Smooth muscle cell (in vitro differentiated cells): ENCODE results near the gene TAF1B. TPM values are rescaled to one million over a fixed set of nuclear protein-coding genes. Genes with fewer than 3 reads are reported as not detected.

ENCODE experiments used
- DNase-seq: peaks from one replicate; lab custom pipeline; 2025; ENCODE audit not compliant: unreplicated experiment; lab: John Stamatoyannopoulos, UW
- H2AFZ ChIP-seq: fragments of 200-600 bp; sonication (generic); 2 replicates; pipeline ENCODE4 v1.6.0; 2016; ENCODE audit warnings: antibody characterized with exemption, low read depth, mild to moderate bottlenecking
- H3F3A ChIP-seq: fragments of 200-600 bp; sonication (generic); 2 replicates; pipeline ENCODE4 v1.6.0; 2017; ENCODE audit warnings: antibody characterized with exemption, low read depth
- H3K27ac ChIP-seq: fragments of 200-600 bp; sonication (generic); 2 replicates; pipeline ENCODE4 v1.5.1; 2016; ENCODE audit warnings: low read depth, mild to moderate bottlenecking
- H3K27me3 ChIP-seq: fragments of 200-600 bp; sonication (generic); 2 replicates; pipeline ENCODE4 v1.6.1; 2016; ENCODE audit warnings: low read depth, mild to moderate bottlenecking
- H3K36me3 ChIP-seq: fragments of 200-600 bp; sonication (generic); 2 replicates; pipeline ENCODE4 v1.5.1; 2016; ENCODE audit warnings: low read depth
- H3K4me1 ChIP-seq: fragments of 200-600 bp; sonication (generic); 2 replicates; pipeline ENCODE4 v1.5.1; 2016; ENCODE audit warnings: low read depth
- H3K4me2 ChIP-seq: fragments of 200-600 bp; sonication (generic); 2 replicates; pipeline ENCODE4 v1.6.0; 2016; ENCODE audit warnings: mild to moderate bottlenecking
- H3K4me3 ChIP-seq: fragments of 200-600 bp; sonication (generic); 2 replicates; pipeline ENCODE4 v1.5.1; 2016; ENCODE audit warnings: mild to moderate bottlenecking
- H3K79me2 ChIP-seq: fragments of 200-600 bp; sonication (generic); 2 replicates; pipeline ENCODE4 v1.6.0; 2016; ENCODE audit warnings: low read depth, mild to moderate bottlenecking
- H3K9ac ChIP-seq: fragments of 200-600 bp; sonication (generic); 2 replicates; pipeline ENCODE4 v1.6.0; 2016; ENCODE audit warnings: low read depth
- H3K9me3 ChIP-seq: fragments of 200-600 bp; sonication (generic); replicated peaks from 2 replicates; pipeline ENCODE4 v1.5.1; 2016; ENCODE audit warnings: low read depth
- H4K20me1 ChIP-seq: fragments of 200-600 bp; sonication (generic); 2 replicates; pipeline ENCODE4 v1.6.0; 2016; ENCODE audit warnings: low read depth
- WGBS: methylation state at CpG from one replicate; pipeline ENCODE4 v1.1.7; 2016; ENCODE audit warnings: low lambda C conversion rate; 5-methylcytosine and 5-hydroxymethylcytosine counted together
- polyA plus RNA-seq: library from polyadenylated mRNA; unstranded; fragments of >200 nt; fragmentation: Nextera tagmentation; extraction: Ambion mirVana; gene quantifications from 2 replicates; pipeline ENCODE4 v1.2.1, GENCODE V29; 2016
- total RNA-seq: library from RNA; depleted of rRNA; stranded (reverse); fragments of >200 nt; gene quantifications from 2 replicates; pipeline ENCODE4 v1.2.3, GENCODE V29; 2014
- TF ChIP-seq, protein P1 (sequence below): fragments of 200-600 bp; sonication (generic); IDR thresholded peaks from 2 replicates; pipeline ENCODE4 v1.5.1; 2017; ENCODE audit warnings: borderline replicate concordance, mild to moderate bottlenecking, antibody characterized with exemption; ENCODE audit not compliant: insufficient read depth, poor library complexity, severe bottlenecking

The TAF1B gene
- total and polyA plus RNA-seq, 2 experiments from 2014 or later: 4.5 to 11.2 TPM

DNA sequence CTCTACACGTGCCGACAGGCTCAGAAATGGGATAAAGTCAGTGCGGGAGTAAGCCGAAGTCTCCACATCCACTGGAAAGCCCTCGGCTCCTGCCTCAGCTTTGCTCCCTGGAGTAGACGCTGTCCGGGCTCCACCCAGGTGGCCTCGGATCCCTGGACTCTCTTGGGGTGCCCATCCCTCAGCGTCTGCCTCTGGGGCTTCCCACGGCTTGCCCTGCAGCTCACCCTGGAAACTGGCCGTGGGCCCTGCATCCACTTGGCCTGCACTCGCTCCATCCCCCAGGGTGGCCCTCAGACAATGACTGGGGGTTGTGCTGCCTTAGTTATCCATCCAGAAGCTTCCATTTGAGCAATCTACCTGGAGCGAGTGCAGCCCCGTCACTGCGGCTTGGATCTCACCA, 36.2 kb upstream of the TAF1B start:
- TF ChIP-seq, protein P1, sequence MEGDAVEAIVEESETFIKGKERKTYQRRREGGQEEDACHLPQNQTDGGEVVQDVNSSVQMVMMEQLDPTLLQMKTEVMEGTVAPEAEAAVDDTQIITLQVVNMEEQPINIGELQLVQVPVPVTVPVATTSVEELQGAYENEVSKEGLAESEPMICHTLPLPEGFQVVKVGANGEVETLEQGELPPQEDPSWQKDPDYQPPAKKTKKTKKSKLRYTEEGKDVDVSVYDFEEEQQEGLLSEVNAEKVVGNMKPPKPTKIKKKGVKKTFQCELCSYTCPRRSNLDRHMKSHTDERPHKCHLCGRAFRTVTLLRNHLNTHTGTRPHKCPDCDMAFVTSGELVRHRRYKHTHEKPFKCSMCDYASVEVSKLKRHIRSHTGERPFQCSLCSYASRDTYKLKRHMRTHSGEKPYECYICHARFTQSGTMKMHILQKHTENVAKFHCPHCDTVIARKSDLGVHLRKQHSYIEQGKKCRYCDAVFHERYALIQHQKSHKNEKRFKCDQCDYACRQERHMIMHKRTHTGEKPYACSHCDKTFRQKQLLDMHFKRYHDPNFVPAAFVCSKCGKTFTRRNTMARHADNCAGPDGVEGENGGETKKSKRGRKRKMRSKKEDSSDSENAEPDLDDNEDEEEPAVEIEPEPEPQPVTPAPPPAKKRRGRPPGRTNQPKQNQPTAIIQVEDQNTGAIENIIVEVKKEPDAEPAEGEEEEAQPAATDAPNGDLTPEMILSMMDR: no peak
- H3K4me2 ChIP-seq: no peak overlapping the region
- H2AFZ ChIP-seq: no peak overlapping the region
- no peak overlapping the region for H3K9ac ChIP-seq
- no peaks in the 10 kb centered on the region for H3K36me3 ChIP-seq
- no peak for DNase-seq
- H3K79me2 ChIP-seq: no peaks in the 10 kb centered on the region
- WGBS: 97% methylated on average over 15 of the region's 15 CpGs
- H3K9me3 ChIP-seq: no peaks in the 10 kb centered on the region
- H3K4me3 ChIP-seq: no peak overlapping the region
- peaks cover 9% of the 10 kb centered on the region for H3F3A ChIP-seq
- no peaks in the 10 kb centered on the region for H4K20me1 ChIP-seq
- H3K27ac ChIP-seq: no peak overlapping the region
- peaks cover 11% of the 10 kb centered on the region for H3K4me1 ChIP-seq
- no peaks in the 10 kb centered on the region for H3K27me3 ChIP-seq

DNA sequence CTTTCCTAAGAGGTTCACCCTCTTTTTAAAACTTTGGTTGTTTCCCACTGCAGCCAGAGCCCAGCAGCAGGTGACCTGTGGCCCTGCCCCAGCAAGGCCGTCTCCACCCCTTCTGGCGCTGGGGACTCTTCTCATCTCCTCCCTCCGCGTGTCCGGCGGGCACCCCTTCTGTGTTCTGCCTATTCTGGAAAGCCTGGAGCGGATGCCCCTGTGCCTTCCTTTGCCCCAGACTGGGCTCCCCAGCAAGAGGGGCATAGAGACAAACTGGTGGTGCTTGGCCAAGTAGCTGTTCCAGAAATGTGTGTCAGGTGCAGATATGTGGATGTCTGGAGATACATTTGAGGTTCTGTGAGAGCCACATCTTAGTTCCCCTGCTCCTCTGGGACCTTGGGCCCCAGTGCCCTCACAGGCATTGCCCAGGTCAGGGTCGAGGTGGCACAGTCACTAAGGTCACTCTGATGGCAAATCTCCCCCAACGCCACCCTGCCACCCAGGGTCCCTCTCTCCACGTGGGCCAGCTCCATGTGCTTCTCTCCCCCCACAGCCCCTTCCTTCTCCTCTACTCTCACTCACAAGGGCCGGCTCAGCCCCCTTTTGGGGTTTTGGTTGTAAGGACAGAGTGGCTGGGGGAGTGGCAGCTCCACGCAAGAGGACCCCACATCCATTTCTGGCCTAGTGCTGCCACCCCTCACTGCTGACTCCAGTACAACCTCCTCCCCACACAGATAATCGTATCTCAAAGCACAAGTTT, 35.5 kb upstream of the TAF1B start:
- H3K4me1 ChIP-seq: peaks cover 11% of the 10 kb centered on the region
- no peaks in the 10 kb centered on the region for H3K79me2 ChIP-seq
- H3K4me3 ChIP-seq: no peak overlapping the region
- no peaks in the 10 kb centered on the region for H3K36me3 ChIP-seq
- H3K27me3 ChIP-seq: no peaks in the 10 kb centered on the region
- no peak overlapping the region for H2AFZ ChIP-seq
- no peaks in the 10 kb centered on the region for H4K20me1 ChIP-seq
- no peak overlapping the region for H3K27ac ChIP-seq
- TF ChIP-seq, protein P1: no peak
- H3K4me2 ChIP-seq: no peak overlapping the region
- peaks cover 2% of the 10 kb centered on the region for H3F3A ChIP-seq
- WGBS: 92% methylated on average over 13 of the region's 13 CpGs
- no peaks in the 10 kb centered on the region for H3K9me3 ChIP-seq
- DNase-seq: no peak
- no peak overlapping the region for H3K9ac ChIP-seq

DNA sequence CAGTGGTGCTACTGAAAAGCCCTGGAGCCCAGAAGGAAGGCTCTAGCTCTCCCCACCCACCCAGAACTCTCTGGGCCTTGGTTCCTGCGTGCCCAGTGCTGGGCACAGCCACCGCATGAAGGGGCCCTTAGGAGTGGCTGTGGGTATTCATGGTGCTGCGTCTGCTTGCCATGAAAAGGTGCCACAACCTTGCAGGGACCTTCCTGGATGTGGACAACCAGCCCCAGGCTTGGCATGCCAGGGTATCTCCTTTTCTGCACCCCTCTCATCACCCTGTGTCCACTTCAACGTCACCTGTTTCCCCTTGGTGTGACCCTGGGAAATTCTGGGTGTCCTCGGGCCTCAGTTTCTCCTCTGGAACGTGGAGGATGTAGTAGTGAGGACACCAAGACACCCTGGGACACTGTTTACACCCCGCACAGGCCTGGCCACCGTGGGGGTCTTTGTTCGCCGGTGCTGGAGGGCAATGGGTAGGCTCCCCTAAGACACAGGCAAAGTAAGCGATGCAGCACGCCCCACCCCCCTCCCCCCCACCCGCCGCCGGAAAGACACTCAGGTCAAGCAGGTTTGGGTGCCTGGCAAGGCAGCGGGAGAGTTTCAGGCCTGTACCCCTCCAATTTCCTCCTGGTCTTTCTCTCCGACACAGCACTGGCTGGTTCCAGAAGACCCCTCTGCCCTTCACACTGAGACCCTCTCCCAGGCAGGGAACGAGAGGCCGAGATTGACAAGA, 34.8 kb upstream of the TAF1B start:
- Histone ChIP-seq H3K9me3 (no peaks in the 10 kb centered on the region), H3K27me3 (no peaks in the 10 kb centered on the region), H3K79me2 (no peaks in the 10 kb centered on the region), H3K36me3 (no peaks in the 10 kb centered on the region), H3K4me1 (peaks cover 4% of the 10 kb centered on the region), H3F3A (no peaks in the 10 kb centered on the region), H3K4me3 (no peak overlapping the region), H3K9ac (no peak overlapping the region), H3K27ac (no peak overlapping the region), H3K4me2 (no peak overlapping the region), H4K20me1 (no peaks in the 10 kb centered on the region), H2AFZ (no peak overlapping the region)
- TF ChIP-seq, protein P1: no peak
- no peak for DNase-seq
- WGBS: 91% methylated on average over 13 of the region's 19 CpGs
